Endothelial cell of umbilical vein (primary cell): ENCODE data around the gene MACROD2.

Experiments
- CTCF ChIP-seq, 2 donors: IDR thresholded peaks; 1 replicate in 1 of 2; 2 replicates in 1 of 2; pipeline ENCODE4 v1.5.1; 2011; ENCODE audit warnings: low read length in 2 of 2, mild to moderate bottlenecking in 2 of 2, moderate library complexity in 2 of 2, control low read depth in 1 of 2, inconsistent platforms in 1 of 2, low read depth in 1 of 2; ENCODE audit not compliant: insufficient read depth in 1 of 2; ENCODE audit errors: extremely low read depth in 1 of 2
- POLR2A ChIP-seq: IDR thresholded peaks from 2 replicates; pipeline ENCODE4 v1.6.1; 2012; ENCODE audit warnings: low read depth, mild to moderate bottlenecking, control low read depth, low read length

- TF ChIP-seq POLR2A (no peak), CTCF (IDR thresholded peaks at IDR 0.05; ENCODE audit: extremely low read depth in 1 of 2, insufficient read depth in 1 of 2, low read depth in 1 of 2, low read length in 2 of 2) (no peak)
Measured at GRCh38 chr20:14597206-14597715, 601.9 kb downstream of the MACROD2 start.
